Mucosa of stomach (tissue), 1 donor: ENCODE results near the gene GLIS2.

ENCODE experiments used
- H3K27me3 ChIP-seq: one replicate; pipeline ENCODE4 v1.7.0; 2013; ENCODE audit warnings: mild to moderate bottlenecking, low read length; ENCODE audit not compliant: control insufficient read depth, insufficient read depth
- H3K36me3 ChIP-seq: one replicate; pipeline ENCODE4 v1.7.0; 2013; ENCODE audit warnings: low read length; ENCODE audit not compliant: control insufficient read depth, insufficient read depth
- H3K4me1 ChIP-seq: one replicate; pipeline ENCODE4 v1.7.0; 2013; ENCODE audit warnings: mild to moderate bottlenecking, low read length; ENCODE audit not compliant: control insufficient read depth, insufficient read depth
- H3K4me3 ChIP-seq: one replicate; pipeline ENCODE4 v1.7.0; 2013; ENCODE audit warnings: low read length
- H3K9ac ChIP-seq: one replicate; pipeline ENCODE4 v1.7.0; 2013; ENCODE audit warnings: mild to moderate bottlenecking, low read length, moderate library complexity
- H3K9me3 ChIP-seq: one replicate; pipeline ENCODE4 v1.7.0; 2013; ENCODE audit warnings: mild to moderate bottlenecking, low read length, moderate library complexity; ENCODE audit not compliant: control insufficient read depth
- donor health status: Pancreatic carcinoma.

Gene GLIS2

DNA sequence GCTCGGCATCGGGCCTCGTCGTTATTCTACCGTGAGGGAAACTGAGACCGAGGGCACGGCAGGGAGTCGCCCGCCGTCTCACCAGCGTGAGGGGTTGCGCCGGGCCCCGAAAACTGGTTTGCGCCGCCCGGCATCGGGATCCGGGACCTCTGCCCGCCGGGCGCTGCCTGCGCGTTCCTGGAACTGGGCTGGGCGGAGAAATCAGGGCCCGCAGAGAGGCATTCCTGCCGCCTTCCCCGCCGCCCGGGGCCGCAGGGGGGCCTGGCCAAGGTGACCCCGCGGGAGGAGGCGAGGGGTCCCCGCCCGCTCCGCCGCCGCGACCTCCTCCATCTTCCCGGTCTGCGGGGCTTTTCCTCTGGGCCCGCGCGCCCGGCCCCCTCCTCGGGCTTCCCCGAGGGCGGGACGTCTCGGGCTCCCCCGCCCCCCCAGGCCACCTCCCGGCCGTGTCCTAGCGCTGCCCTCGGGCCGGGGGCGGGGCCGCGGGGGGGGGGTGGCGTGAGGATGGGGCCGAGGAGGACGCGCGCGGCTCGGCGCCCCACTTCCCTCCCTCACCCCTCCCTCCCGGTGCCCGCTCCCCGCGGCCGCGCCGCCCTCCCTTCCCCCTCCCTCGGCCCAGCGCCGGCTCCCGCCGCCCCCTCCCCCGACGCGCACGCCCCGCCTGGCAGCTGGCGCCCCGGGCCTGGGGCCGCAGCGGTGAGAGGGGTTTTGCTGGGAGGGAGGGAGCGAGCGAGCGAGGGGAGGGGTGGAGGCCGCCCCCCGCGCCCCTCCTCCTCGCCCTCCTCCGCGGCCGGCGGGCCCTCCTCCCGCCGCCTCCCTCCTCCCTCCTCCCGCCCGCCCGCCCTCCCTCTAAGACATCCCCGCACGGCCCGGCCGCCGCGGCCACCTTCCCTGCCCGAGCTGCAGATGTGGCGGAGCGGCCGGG is at the start of gene GLIS2:
Gene GLIS2, plus strand, starts transcription at position 882 of the 922 bp plus-strand sequence. CDS start 16,214 bp downstream, outside the sequence.
- peak within 1 kb of the TSS; percentile 43 for H3K9ac ChIP-seq
- peaks cover 33% of the 10 kb centered on the region for H3K4me1 ChIP-seq
- peaks cover 39% of the 10 kb centered on the region for H3K27me3 ChIP-seq
- no peaks in the 10 kb centered on the region for H3K36me3 ChIP-seq
- H3K9me3 ChIP-seq, result no peaks in the 10 kb centered on the region
- H3K4me3 ChIP-seq, result no peak within 1 kb of the TSS

DNA sequence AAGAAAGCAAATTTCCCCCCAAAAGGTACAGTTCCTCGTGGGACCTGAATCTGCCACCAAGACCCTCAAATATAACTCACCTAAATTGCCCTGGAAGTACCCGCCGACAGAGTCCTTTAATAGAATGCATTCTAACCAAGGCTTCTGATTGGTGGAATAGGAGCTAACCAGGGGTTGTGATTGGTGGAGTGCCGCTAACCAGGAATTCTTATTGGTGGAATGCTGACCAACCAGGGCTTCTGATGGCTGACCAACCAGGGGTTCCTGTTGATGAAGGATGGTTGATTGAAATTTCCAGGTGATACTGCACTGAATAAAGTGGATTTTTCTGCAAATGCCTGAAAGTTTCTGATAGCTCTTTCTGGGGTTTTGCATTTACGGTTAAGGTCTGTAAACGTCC is 49.5 kb upstream of the GLIS2 start:
- Histone ChIP-seq H3K4me3 (no peak overlapping the region), H3K9me3 (no peaks in the 10 kb centered on the region), H3K27me3 (no peaks in the 10 kb centered on the region), H3K4me1 (peaks cover 32% of the 10 kb centered on the region), H3K36me3 (no peaks in the 10 kb centered on the region), H3K9ac (no peak overlapping the region)

DNA sequence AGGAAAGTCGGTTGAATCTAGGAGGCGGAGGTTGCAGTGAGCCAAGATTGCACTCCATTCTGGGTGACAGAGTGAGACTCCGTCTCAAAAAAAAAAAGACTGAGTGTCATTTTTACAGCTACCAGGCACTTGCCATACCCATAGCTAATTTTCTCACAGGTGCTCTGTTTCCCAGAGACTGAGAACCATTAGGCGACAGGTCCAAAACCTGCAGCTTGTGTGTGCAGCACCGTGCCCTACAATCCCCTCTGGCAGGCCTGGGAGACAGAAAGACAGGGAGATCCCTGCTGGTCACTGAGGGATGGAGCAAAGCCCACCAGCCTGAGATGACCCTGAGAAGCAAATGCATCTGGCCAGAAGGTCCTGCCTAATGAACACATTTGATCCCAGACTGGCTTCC is 45.8 kb upstream of the GLIS2 start:
- Histone ChIP-seq H3K4me1 (peaks cover 16% of the 10 kb centered on the region), H3K9me3 (no peaks in the 10 kb centered on the region), H3K9ac (no peak overlapping the region), H3K36me3 (no peaks in the 10 kb centered on the region), H3K4me3 (no peak overlapping the region), H3K27me3 (no peaks in the 10 kb centered on the region)

DNA sequence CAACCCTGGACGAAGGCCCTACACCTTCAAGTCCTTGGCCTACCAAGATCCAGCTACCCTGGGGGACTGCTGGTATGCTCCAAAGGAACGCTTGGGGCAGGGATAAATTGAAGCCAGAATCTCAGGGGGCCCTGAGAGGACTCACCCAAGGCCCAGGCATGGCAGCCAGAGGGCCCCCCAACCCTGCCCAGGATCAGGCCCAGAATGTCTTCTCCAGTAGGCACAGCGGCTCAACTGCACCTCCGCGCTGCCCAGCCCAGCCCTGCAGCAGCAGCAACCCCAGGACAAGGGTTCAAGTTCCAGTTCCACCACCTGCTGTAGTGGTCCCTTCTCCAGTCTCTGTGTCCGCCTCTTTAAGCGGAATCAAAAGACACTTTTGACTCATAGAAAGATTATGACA is 45.3 kb upstream of the GLIS2 start:
- H3K9me3 ChIP-seq, result no peaks in the 10 kb centered on the region
- H3K4me3 ChIP-seq, result no peak overlapping the region
- H3K27me3 ChIP-seq, result no peaks in the 10 kb centered on the region
- H3K4me1 ChIP-seq, result peaks cover 16% of the 10 kb centered on the region
- peak overlapping the region; percentile 53 for H3K9ac ChIP-seq
- H3K36me3 ChIP-seq, result no peaks in the 10 kb centered on the region

DNA sequence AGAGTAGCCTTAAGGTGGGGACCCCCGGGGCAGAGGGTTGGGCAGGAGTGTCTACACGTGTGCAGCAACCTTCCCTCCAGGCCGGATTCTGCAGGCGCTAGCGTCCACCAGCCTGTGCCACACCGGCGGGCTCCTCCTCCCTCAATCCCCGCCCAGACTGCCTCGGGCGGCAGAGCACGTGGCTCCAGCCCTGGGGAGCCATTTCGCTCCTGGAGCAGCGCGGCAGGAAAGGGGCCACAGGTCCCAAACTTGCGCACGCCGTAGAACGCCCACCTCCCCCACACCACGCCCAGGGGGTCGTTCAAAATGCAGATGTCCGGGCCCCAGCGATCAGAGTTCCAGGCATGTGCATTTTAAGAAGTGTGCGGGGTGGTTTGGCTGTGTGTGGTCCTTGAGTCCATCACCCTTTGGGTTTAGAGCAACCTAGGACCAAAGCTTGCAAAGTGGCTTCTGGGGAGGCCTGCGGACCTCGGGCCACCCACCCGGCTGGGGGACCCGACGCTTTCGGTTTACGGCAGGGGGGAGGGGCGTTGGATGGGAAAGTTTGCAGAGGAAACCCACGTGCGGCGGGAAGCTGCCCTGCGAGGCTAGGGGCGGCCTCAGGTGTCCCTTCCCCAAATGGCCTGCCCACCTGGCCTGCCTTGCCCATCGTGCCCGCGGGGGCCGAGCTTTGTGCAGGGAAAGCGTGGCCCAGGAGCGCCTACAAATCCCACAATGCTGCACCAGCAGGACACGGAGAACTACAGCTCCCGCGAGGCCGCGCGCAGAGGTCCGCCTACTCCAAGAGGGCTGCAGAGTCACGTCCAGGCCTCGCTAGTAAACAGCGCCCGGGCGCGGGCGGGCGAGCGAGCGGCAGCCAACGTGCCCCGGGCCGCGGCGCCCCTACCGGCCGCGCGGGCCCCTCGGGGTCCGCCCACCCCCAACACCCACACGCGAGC is 44.4 kb upstream of the GLIS2 start:
- no peaks in the 10 kb centered on the region for H3K9me3 ChIP-seq
- no peaks in the 10 kb centered on the region for H3K36me3 ChIP-seq
- H3K4me3 ChIP-seq, result peak overlapping the region; percentile 98
- no peaks in the 10 kb centered on the region for H3K27me3 ChIP-seq
- H3K4me1 ChIP-seq, result peaks cover 11% of the 10 kb centered on the region
- peak overlapping the region; percentile 53 for H3K9ac ChIP-seq

DNA sequence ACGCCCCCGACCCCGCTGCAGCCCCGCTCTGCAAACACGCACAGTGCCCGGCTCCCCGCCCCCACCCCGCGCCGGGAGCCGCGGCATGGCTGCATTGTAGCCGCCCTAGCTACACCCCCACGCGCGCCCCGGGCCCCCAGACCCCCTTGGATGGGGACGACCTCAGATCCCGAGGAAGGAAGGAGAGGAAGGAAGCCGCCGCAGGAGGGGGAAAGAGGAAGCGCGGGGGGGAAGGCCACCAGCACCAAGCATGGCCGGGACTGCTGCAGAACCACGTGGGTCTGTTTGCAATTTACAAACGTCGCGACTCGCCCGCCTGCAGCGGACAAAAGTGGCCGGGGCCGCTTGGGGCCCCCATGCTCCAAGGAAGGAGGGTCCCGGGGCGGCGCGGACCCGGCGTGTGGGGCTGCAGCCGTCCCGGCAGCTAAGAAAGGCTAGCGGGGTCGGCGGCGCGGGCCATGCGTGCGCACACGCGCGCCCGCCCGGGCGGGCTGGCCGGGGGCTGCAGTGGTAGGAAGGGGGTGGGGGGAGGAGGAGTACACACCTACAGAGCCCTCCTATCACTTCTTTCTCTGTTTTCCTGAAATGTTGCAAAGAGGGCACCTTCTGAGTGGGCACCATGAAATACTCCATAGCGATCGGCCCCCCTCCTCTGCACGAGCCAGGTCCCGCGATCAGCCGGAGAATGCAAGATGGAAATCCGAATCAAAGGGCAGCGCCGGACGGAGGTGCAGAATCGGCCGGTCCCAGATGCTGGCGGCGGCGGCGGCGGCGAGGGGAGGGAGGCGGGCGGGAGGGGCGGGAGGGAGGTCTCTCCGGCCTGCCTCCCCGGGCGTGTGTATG is 43.5 kb upstream of the GLIS2 start:
- Histone ChIP-seq H3K36me3 (no peaks in the 10 kb centered on the region), H3K27me3 (no peaks in the 10 kb centered on the region), H3K9ac (peak overlapping the region; percentile 53), H3K4me3 (peak overlapping the region; percentile 84), H3K4me1 (peaks cover 11% of the 10 kb centered on the region), H3K9me3 (no peaks in the 10 kb centered on the region)

DNA sequence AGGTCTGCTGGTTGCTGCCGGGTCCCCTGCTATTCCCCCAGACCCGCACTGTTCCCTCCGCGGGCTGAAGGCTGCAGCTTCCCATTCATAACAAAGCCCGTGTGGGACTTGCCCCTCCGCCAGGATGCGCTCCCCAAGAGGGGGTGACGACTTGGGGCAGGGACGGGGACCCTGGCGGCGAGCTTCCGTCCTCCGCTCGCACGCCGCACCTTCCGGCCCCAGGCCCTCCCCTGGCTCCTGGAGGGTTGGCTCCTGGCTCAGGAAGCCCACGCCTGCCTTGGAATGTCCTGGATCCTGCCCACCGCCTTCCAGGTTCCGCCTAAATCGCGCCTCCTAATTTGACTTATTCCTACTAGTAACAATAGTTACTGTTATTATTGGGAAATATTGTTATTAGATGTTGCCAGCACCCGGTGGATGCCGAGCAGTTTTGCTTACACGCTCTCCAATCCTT is 42.0 kb upstream of the GLIS2 start:
- Histone ChIP-seq H3K9ac (peak overlapping the region; percentile 57), H3K27me3 (no peaks in the 10 kb centered on the region), H3K9me3 (no peaks in the 10 kb centered on the region), H3K4me1 (peaks cover 11% of the 10 kb centered on the region), H3K4me3 (peak overlapping the region; percentile 36), H3K36me3 (no peaks in the 10 kb centered on the region)

DNA sequence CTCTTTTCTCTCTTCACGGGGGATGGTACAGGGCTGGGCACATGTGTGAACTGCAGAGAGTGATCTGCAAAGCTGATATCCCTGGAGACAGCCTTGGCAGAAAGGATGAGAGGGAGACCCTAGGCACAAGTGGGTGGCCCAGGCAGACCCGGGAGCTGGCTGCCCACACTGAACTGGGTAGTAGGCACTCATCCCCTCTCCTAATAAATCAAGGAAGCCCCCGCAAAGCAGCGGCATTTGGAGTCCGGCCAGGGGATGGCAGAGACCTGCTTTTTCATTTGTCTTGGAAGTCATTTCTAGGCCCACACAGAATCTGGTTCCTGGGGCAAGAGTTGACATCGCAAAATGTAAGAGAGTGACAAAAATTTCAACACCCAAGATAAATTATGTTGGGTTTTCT is 40.0 kb upstream of the GLIS2 start:
- no peak overlapping the region for H3K4me3 ChIP-seq

DNA sequence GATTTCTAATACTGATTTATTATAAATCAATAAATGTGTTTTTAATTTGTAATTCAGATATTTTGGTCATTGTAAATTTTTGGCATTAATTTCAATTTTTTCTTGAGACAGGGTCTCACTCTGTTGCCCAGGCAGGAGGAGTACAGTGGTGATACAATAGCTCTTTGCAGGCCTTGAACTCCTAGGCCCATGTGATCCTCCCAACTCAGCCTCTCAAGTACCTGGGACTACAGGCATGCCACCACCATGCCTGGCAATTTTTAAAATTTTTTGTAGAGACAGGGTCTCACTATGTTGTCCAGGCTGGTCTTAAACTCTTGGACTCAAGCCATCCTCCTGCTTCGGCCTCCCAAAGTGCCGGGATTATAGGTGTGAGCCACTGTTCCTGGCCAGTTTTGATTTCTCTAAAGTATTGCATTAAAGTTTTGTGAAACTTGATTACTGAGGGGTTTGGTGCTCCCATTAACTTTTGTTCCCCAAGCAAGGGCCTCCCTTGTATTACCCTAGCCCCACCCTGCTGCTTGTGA is 37.8 kb upstream of the GLIS2 start:
- H3K9me3 ChIP-seq, result no peaks in the 10 kb centered on the region
- H3K4me3 ChIP-seq, result no peak overlapping the region
- no peaks in the 10 kb centered on the region for H3K27me3 ChIP-seq
- no peaks in the 10 kb centered on the region for H3K36me3 ChIP-seq
- no peak overlapping the region for H3K9ac ChIP-seq
- H3K4me1 ChIP-seq, result no peaks in the 10 kb centered on the region

More for the DNA sequence above, 40.0 kb upstream of the GLIS2 start:
- H3K9ac ChIP-seq, result no peak overlapping the region
- H3K27me3 ChIP-seq, result no peaks in the 10 kb centered on the region
- H3K9me3 ChIP-seq, result no peaks in the 10 kb centered on the region
- no peaks in the 10 kb centered on the region for H3K36me3 ChIP-seq
- peaks cover 7% of the 10 kb centered on the region for H3K4me1 ChIP-seq

DNA sequence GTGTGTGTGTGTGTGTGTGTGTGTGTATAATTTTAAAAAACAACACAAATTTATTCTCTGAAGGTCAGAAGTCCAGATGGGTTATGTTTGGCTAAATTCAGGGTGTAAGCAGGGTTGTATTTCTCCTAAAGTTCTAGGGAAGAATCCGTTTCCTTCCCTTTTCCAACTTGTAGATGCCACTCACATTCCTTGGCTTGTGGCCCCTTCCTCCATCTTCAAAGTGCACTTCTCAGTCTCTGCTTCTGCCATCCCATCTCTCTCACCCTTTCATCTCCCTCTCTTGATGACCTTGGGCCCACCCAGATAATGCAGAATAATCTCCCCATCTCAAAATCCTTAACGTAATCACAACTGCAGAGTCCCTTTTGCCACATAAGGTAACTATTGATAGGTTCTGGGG is 35.2 kb upstream of the GLIS2 start:
- Histone ChIP-seq H3K9me3 (no peaks in the 10 kb centered on the region), H3K9ac (no peak overlapping the region), H3K4me1 (no peaks in the 10 kb centered on the region), H3K4me3 (no peak overlapping the region), H3K36me3 (no peaks in the 10 kb centered on the region), H3K27me3 (no peaks in the 10 kb centered on the region)

DNA sequence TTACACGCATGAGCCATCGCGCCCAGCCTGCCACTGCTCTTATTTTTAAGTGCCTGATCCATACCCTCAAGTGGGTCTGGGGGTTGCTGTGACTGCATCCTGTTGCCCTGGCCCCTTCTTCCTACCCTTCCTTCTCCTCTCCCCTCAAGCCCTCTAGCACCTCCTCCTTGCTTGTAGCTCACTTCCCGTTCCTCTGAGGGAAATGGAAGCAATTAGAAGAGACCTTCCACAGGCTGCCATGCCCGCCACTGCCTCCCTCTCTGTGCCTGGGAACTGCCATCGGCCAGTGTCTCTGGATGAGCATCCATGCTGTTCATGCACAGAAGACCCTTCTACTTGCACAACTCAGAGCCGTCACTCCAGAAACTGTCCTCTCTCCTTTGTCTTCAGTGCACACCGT is 32.4 kb upstream of the GLIS2 start:
- H3K4me3 ChIP-seq, result no peak overlapping the region
- no peak overlapping the region for H3K9ac ChIP-seq
- peaks cover 3% of the 10 kb centered on the region for H3K4me1 ChIP-seq
- H3K27me3 ChIP-seq, result no peaks in the 10 kb centered on the region
- no peaks in the 10 kb centered on the region for H3K36me3 ChIP-seq
- H3K9me3 ChIP-seq, result no peaks in the 10 kb centered on the region
